GM19043 (cell line): ENCODE results near the gene ARID1A.
"Not testable (repeated sequence)": the region's sequence is repeated elsewhere in the genome, so short reads cannot be mapped to it uniquely, and the experiment has no call there.

ENCODE experiments used
- ATAC-seq: cut with Tn5 transposase; IDR thresholded peaks from one replicate; pipeline ENCODE4 v1.9.1; 2021; ENCODE audit warnings: low read depth; ENCODE audit not compliant: unreplicated experiment

Gene ARID1A

DNA sequence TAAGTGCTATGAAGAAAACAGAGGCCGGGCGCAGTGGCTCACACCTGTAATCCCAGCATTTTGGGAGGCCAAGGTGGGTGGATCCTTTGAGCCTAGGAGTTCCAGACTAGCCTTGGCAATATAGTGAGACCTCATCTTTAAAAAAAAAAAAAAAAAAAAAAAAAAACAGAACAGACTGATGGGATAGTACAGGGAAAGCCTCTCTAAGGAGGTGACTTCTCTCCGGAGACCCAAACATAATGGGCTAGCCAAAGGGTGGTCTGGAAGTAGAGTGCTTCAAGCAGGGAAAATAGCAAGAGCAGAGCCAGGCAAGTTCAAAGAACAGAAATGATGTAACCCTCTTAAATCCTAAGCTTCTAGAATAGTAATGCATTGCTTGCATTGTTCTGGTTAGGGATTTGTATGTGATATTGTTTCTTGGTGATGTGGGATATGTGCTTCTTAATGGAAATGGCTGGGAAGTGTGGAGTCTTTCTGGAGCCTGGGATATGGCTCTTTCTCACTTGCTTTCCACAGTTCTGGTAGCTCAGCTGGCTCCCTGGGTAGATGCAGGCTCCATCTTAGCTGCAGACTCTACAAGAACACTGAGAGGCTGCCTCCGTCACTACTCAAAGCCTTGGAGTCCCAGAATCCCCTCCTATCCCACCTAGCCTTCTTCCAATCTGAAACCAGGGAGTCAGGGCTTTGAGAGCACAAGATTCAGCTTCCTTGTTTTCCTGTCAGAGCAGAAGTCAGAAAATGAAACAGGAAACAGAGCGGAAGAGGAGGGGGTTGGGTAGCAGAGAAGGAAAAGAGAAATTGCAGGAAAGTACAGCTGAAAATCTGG is 90.0 kb downstream of the ARID1A start:
- no peak for ATAC-seq

DNA sequence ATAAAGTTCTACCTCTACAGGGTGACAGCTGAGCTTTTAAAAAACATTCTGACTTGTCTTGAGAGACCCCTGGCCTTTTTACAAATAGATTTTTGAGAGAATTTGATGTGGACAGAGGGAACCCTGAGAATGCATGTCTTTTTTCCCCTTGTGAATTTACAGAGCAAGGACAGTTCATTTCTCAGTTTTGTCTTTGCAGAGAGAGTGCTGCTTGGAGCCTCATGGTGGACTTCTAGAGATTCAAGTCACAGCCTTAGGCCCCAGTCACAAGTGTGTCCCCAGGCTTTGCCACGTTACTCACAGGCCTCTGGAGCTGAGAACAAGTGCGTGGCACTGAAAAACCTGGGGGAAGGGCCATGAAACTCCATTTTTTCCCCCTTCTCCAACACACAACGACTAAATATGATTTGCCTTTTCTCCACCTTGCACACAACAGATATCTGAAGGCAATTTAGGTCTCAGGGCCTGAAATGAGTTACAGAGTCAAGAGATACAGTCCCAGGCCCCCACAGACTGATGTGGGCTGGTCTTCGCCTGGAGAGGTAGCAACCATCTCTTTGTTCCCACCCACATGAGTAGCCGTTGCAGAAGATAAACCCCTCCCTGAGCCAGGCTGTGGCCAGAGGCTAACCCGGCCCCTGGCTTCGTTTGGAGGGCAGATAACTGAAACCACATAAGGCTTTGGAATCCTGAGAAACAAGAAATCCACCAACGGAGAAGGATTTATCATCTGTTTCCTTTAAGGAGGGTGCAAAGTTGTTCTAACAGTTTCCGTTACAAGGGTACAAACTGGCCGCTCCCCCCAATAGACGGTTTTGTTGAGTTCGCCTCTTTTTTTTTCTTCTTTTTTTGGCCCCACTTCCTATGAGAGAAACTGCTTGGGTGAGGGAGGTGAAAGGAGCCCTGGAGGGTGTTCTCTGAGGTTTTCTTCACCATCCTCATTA is 90.9 kb downstream of the ARID1A start:
- no peak for ATAC-seq

DNA sequence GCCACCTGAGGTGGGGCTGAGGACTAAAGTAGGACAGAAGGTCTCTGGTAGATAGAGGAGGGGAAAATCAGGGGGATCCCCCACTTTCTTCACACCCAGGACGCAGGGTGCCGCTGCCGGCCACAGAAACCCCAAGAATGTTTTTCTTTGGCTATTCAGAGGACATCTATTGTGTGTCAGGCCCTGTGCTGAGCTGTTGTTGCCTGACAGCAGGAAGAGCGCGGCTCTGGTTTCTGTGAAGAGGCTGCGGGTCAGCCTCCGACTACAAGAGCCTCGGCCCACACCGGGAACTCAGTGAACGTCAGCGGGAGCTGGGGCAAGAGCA is 91.5 kb downstream of the ARID1A start:
- peak; percentile 43 for ATAC-seq

DNA sequence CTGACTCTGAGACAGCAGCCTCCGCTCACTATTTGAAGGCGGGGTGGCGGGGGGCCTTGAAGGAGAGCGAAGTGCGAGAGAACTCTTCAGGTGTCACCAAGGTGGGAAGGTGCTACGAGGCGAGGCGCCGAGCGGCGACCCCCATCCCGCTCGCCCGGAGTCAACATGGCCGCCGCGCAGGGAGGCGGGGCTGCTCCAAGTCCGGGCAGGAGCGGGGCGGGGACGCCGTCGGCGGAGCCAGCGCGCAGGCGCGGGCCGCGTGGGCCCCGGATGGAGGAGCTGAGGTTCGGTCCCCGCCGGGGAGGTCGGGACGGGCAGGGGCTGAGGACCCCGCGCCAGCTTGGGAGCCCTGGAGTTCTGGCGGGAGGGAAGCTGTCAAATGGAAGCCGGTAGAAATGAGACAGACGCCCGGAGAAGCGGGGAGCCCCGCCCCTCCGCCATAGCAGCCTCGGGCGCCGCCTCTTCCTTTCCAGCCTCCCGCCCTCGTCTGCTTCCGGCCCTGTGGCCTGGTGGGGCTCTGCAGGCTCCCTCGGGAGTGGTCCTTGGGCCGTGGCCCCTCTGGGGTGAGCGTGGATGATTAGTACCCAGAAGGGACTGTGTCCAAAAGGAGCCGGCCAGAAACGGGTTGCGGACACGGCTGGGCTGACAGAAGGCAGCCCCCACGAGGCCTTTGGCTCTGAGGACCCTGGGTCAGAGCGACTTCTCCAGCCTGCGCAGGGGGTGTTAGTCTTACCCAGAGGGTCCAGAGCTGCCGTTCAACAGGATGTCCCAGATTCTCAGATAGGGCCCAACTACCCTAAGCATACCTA is 92.1 kb downstream of the ARID1A start, which contains the start of gene PIGV:
PIGV (plus strand) TSS at position 245 of the 809 bp plus-strand sequence. CDS start 2,866 bp downstream, outside the sequence.
- ATAC-seq = peak; percentile 44

DNA sequence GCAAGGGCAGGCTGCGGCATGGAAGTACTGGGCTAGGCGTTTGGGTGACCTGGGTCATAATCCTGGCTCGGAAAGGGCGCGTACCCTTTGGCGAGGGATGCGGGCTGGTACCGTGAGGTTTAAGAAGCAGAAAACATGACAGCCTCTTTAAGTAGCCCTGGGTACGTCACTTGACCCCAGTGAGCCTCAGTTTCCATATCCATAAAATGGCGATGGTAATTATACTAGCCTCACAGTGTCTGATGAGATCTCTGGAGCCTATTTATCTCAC is 92.6 kb downstream of the ARID1A start:
- ATAC-seq = no peak

DNA sequence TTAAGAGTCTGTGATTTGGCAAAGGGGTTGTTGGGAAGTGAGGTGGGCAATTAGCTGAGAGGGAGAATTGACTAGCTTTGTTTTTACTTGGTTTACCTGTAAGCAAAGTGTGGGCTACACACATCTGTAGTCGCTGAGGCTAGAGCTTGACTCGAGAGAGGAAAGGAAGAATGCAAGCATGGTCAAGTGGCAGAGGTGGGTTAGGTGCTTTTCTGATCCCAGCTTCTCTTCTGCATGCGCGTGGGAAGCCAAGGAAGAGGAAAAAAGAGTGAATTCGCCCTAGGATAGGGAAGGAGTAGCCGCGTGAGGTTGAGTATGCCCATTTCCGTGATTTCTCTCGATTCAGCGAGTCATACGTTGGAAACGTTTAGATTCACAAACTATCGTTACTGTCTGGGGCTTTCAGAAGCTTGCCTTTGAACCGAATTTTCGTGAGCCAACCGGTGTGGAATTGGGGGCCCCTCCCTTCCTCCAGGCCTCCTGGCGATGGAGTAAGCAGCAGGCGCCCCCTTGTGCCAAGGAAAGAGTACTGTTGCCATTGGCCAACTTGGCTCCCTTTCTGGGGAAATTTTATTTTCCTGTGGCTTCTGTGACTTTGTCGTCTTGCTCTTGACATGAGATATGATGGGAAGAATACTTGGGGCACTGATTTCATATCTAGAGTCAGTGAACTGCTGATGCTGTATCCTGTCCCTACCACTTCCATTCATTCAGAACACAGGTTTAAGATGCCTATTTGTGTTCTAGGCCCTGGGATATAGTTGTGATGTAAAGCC is 93.2 kb downstream of the ARID1A start:
- no peak for ATAC-seq

DNA sequence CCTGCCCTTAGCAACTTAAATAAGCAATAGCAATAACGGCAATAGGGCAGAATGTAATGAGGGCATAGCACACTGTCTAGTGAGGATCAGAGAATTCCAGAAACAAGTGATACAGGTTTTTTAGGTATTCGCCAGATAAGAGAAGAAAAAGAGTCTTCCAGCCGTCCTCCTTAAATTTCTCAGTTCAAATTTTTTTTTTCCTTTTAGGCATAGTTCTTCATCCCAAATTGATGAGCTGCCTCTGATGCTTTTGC is 93.7 kb downstream of the ARID1A start:
- no peak for ATAC-seq

DNA sequence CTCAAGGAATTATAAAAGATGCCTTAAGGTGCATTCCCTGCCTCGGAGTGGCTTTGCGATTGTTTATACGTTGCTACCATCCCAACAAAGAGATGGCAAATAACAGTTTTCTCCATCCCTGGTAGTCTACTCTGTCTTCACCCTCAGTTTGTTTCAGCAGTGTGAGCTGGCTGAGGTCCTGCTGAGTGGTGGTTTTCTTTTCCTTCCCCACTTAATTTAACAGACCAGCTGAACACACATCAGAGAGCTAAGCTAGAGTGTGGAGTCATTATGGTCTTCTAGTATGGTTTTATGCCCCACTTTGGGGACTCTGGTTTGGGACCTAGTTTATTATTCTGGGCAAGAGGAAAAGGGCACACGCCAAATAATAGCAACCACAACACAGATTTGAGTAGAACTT is 94.1 kb downstream of the ARID1A start:
- no peak for ATAC-seq

DNA sequence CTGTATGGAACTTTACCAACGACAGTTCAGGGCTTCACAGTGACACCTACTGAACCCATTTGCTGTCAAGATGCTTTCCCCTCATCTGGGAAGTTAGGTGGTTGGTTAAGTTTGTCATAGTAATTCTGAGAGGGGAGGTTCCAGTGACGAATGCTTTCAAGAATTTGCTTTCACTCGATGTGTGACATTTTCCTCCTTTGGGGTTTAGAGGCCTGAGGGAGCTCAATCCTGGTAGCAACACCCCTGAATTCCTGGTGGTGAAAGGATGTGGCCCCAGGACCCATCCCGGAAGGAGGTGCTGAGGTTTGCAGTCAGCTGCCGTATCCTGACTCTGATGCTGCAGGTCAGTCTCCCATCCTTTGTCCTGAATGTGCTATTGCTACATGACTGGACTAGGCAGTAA is 94.7 kb downstream of the ARID1A start:
- ATAC-seq = no peak

DNA sequence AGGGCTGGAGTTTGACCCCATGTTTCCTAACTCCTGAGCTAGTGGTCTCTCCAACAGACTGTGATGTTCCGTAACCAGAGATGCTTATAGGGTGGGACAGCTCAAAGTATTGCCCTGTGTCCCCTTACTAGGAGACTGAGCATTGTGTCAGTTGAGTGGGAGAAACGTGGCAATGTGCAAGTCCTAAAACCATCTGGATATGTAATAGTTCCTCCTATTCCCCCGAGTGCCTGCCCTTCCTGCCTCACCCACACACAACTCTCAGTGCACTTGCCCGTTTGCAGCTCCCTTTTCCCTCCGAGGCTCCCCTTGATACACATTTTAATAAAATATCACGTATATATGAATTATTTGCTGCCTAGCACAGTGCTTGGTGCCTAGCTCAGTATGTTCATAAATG is 95.3 kb downstream of the ARID1A start:
- ATAC-seq = no peak

DNA sequence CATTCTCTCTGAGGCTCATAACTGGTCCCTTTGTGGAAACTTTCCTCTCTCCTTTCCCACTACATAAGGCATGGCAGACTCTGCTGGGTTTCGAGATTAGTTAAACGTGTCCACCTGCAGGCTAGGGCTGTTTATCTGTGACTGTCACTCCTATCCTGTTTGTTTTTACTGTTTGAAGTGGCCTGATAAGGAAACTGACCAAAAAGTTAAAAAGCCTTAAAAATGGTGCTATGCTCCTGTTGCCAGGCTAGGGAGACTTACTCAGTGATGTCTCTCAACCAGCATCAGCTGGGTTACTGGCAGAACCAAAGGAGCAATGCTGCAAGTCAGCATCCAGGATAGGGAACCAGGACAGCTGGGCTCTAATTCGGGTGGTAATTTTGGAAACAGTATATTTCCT is 95.8 kb downstream of the ARID1A start:
- no peak for ATAC-seq

DNA sequence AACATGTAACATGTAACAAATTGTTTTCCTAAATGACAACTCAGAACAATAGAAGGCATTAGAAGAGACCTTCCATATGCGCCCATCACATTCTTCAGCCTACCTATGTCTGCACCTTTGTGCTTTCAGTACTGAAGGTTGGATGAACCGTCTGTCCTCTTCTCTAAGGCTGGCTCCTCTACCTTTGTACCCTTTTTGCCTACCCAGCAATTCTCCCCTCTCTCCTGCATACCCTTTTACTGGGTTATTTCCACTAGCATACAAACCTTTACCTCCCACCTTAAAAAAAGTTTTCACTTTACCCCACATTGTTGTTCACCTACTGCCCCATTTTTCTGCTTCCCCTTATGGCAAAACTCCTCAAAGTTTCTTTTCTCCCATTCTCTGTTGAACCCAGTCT is 97.1 kb downstream of the ARID1A start:
- ATAC-seq = no peak

DNA sequence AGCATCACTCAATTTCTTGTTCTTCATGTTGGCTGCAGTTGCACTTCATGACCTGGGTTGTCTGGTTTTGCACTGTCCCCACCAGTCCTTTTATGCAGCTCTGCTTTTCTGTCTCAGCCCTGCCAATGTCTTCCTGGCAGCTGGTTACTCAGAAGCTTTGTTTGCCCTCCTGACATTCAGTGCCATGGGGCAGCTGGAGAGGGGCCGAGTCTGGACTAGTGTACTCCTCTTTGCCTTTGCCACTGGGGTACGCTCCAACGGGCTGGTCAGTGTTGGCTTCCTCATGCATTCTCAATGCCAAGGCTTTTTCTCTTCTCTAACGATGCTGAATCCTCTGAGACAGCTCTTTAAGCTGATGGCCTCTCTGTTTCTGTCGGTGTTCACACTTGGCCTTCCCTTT is 98.6 kb downstream of the ARID1A start:
- ATAC-seq = no peak

DNA sequence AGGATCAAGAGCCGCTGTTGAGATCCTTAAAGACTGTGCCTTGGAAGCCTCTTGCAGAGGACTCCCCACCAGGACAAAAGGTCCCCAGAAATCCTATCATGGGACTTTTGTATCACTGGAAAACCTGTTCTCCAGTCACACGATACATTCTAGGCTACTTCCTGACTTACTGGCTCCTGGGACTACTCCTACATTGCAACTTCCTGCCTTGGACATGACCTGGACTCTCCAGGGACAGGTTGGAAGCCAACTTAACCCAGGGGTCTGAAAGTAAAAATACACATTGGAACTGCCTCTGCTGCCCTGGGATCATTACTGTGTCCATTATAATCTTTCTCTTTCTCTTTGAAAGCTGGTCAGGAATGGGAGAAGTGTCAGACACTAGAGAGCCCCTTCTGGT is 101.8 kb downstream of the ARID1A start:
- ATAC-seq = no peak

DNA sequence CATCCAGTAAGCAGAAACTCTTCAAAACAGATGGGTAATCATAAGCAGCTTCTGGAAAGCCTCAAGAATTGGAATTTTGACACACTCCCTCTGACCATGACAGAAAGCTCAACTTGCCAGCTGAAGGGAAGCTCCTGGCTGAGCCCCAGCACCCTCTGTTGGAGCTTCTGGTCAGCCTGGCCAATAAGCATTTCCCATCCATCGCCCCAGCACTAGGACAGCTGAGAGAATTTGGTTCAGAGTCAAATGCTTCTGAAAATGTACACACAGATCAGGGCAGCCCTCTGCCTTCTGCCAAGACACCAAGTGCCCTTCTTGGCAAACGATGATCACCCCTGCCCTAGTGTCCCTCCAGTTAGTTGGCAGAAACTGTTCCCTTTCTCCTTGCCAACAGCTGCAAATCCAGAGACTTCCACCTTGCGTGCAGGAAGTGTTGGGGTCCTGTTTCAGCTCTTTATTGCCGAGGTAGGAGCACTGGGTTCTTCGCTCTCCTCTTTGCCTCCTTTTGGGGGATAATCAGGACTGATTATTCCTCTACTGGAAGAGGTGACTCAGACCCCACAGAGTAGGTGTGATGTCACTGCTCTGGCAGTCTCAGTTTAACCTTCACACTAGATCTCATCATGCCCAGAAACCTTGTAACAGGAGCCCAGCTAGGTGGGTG is 103.8 kb downstream of the ARID1A start:
- no peak for ATAC-seq

DNA sequence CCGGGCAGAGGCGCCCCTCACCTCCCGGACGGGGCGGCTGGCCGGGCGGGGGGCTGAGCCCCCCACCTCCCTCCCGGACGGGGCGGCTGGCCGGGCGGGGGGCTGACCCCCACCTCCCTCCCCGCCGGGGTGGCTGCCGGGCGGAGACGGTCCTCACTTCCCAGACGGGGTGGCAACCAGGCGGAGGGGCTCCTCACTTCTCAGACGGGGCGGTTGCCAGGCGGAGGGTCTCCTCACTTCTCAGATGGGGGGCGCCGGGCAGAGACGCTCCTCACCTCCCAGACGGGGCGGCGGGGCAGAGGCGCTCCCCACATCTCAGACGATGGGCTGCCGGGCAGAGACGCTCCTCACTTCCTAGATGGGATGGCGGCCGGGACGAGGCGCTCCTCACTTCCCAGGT is 108.1 kb downstream of the ARID1A start:
- ATAC-seq = not testable (repeated sequence)

DNA sequence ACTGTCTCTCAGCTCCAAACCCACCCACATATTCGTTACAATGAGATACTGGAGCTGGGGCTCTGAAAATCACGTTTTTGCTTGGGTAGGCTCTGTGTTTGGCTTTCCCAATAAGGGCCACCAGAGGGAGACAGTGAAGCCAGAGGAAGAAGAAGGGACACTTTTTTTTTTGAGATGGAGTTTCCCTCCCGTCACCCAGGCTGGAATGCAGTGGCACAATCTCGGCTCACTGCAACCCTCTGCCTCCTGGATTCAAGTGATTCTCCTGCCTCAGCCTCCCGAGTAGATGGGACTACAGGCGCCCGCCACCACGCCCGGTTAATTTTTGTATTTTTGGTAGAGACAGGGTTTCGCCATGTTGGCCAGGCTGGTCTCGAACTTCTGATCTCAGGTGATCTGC is 114.3 kb downstream of the ARID1A start:
- ATAC-seq = not testable (repeated sequence)

DNA sequence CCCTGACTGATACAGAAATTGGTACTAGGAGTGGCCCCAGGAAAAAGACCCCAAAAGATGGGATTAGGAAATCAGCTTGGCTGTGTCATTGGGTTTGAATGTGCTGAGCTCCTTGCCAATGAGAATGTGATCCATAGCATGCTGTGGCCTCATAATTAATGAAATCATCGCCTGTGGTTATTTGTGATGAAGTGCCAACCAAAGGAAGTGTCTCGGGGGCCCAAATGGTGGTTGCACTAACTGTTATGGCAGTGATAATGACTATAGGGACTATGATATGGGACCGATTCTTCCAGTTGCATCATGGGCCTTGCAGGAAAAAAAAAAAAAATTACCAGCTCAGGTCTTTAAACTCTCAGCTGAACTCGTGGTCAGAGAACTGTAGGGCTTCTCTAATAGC is 115.2 kb downstream of the ARID1A start:
- ATAC-seq = no peak

DNA sequence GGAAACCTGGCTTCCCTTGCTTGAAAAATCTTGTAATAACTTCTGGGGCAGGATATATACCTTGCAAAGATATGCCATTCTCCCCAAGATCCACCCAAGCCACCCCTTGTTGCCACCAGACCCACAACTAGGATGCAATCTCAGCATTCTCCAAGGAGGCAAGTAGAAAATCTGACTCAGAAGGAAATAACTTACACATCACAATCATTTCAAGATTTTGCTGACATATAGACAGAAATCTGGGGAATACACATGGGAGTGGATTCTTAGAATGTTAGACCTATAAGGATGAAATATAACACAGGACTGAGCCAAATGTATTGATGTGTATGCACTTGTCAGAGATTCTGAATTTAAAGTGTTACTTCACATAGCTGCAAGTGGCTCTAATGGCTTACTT is 115.9 kb downstream of the ARID1A start:
- ATAC-seq = no peak

DNA sequence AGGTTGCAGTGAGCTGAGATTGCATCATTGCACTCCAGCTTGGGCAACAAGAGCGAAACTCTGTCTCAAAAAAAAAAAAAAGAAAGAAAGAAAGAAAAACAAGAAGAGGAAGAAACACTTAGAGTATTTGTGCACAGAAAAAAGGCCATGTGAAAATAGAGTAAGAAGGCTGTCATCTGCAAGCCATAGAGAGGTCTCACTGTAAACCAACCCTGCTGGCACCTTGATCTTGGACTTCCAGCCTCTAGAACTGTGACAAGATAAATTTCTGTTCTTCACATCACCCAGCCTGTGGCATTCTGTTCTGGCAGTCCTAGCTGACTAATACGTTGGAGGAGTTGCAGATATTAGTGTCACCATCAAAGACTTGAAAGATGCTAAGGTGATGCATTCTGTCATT is 118.6 kb downstream of the ARID1A start:
- no peak for ATAC-seq
